H1 (cell line): ENCODE data around the gene PRR7.

Experiments used
- BRCA1 ChIP-seq: IDR thresholded peaks from 2 replicates; pipeline ENCODE4 v1.6.1; 2012; ENCODE audit warnings: low read depth, low read length, improper control_type of control experiment
- RFX5 ChIP-seq: IDR thresholded peaks from 2 replicates; pipeline ENCODE4 v1.6.1; 2011; ENCODE audit warnings: low read depth, low read length, improper control_type of control experiment, borderline replicate concordance
- YY1 ChIP-seq: IDR thresholded peaks from 2 replicates; pipeline ENCODE4 v1.6.1; 2011; ENCODE audit warnings: low read depth, mild to moderate bottlenecking, low read length
- TF ChIP-seq, protein P1 (sequence below), 3 experiments: IDR thresholded peaks; 1 replicate in 2 of 3; 2 replicates in 1 of 3; pipeline versions ENCODE4 v1.5.1 to v1.6.1; 2011; ENCODE audit warnings: low read length in 3 of 3, mild to moderate bottlenecking in 3 of 3, inconsistent platforms in 2 of 3, low read depth in 1 of 3, moderate library complexity in 1 of 3; ENCODE audit not compliant: insufficient read depth in 1 of 3; ENCODE audit errors: control extremely low read depth in 1 of 3

DNA sequence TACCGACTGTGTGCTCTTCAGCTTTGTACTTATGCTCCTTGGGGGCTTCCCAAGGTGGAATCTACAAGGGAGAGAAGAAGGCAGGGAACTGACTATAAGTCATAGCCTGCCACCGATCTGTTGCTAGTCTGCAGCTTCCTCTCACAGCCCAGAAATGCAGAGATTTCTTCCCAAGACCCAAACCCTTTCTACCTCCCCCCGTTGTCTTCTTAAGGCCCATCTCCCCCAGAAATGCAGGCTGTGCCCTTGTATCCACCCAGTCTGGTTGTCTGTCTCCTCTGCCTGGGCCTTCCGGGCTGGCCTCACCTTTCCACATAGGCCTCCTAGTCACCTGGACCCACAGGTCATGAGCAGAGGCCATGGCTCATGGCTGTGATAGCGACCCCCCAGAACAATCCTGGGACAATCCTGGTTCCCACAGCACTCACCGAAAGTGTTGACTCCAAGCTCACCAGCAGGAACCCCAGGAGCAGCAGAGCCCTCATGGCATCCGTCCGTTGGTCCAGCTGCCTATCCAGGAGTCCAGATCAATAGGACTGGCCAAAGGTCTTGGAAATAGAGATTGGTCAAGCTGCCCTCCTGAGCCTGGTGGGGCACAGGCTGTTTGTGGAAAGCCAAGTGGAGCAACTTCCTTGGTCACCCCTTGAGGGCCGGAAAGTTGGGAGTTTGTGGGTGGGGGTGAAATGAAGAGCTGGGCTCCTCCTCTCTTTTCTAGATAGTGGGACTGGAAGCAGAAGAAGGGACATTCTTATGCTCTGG is 37.4 kb upstream of the PRR7 start, which contains the start of gene F12:
- TF ChIP-seq YY1, result no peak
- TF ChIP-seq, protein P1, sequence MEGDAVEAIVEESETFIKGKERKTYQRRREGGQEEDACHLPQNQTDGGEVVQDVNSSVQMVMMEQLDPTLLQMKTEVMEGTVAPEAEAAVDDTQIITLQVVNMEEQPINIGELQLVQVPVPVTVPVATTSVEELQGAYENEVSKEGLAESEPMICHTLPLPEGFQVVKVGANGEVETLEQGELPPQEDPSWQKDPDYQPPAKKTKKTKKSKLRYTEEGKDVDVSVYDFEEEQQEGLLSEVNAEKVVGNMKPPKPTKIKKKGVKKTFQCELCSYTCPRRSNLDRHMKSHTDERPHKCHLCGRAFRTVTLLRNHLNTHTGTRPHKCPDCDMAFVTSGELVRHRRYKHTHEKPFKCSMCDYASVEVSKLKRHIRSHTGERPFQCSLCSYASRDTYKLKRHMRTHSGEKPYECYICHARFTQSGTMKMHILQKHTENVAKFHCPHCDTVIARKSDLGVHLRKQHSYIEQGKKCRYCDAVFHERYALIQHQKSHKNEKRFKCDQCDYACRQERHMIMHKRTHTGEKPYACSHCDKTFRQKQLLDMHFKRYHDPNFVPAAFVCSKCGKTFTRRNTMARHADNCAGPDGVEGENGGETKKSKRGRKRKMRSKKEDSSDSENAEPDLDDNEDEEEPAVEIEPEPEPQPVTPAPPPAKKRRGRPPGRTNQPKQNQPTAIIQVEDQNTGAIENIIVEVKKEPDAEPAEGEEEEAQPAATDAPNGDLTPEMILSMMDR (IDR thresholded peaks at IDR 0.05; ENCODE audit: control extremely low read depth in 1 of 3, insufficient read depth in 1 of 3, low read depth in 1 of 3, low read length in 3 of 3), result no peak
- no peak for TF ChIP-seq BRCA1
- TF ChIP-seq RFX5, result no peak
